Uterus (tissue), 2 donors: ENCODE data around the gene PATE4.

Experiments
- CTCF ChIP-seq, 4 experiments: fragments of 200-600 bp in 2 of 4; fragments of 450-650 bp in 2 of 4; sonication (generic) in 2 of 4; IDR thresholded peaks; one replicate each; pipeline ENCODE4 v1.5.1; 2016 to 2019; ENCODE audit warnings: antibody characterized with exemption in 4 of 4, mild to moderate bottlenecking in 2 of 4, moderate library complexity in 1 of 4
- POLR2A ChIP-seq, 2 donors: fragments of 450-650 bp; IDR thresholded peaks; one replicate each; pipeline ENCODE4 v1.6.1; 2016; ENCODE audit warnings: antibody characterized with exemption in 2 of 2, mild to moderate bottlenecking in 1 of 2, moderate library complexity in 1 of 2

DNA sequence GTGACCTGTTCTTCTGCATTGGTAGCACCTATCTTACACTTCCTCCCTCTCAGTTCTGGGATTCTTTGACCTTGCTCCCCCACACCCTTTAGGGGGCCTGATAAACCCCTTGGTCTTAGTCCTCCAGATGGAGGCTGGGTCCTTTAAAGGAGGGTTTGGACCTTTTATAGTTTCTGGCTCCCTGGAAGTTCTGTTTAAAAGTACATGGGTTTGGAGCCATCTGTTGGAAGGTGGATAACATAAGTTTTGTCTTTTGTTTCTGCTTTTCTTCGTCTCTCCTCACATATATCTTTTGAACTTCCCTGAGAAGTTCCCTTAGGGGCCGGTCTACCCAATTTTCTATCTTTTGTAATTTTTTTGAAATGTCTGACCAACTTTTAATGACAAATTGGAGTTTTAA lies 36.4 kb downstream of the PATE4 start:
- TF ChIP-seq CTCF (IDR thresholded peaks at IDR 0.05) = no peak
- TF ChIP-seq POLR2A (IDR thresholded peaks at IDR 0.05) = no peak
